GM19023 (cell line): ENCODE measurements around the gene EARS2.

ENCODE experiments used
- ATAC-seq: cut with Tn5 transposase; IDR thresholded peaks from one replicate; pipeline ENCODE4 v1.9.1; 2021; ENCODE audit warnings: mild to moderate bottlenecking, moderate library complexity; ENCODE audit not compliant: unreplicated experiment

Gene EARS2

GRCh38 chr16:23508589-23509440, 48.3 kb downstream of the EARS2 start:
- ATAC-seq: no peak

- ATAC-seq: no peak
Observed at GRCh38 chr16:23506606-23506994, 50.5 kb downstream of the EARS2 start.

GRCh38 chr16:23505671-23506605, 51.2 kb downstream of the EARS2 start:
- no peak for ATAC-seq

GRCh38 chr16:23505180-23505665, 51.9 kb downstream of the EARS2 start:
- peak; percentile 11 for ATAC-seq

GRCh38 chr16:23504453-23505179, 52.5 kb downstream of the EARS2 start:
- peak; percentile 66 for ATAC-seq

- ATAC-seq: no peak
Observed at GRCh38 chr16:23504076-23504452, 53.1 kb downstream of the EARS2 start.

GRCh38 chr16:23502466-23502865, 54.7 kb downstream of the EARS2 start:
- no peak for ATAC-seq

GRCh38 chr16:23501291-23501690, 55.9 kb downstream of the EARS2 start:
- ATAC-seq: no peak

GRCh38 chr16:23500862-23501225, 56.3 kb downstream of the EARS2 start:
- ATAC-seq: no peak

GRCh38 chr16:23500212-23500861, 56.8 kb downstream of the EARS2 start:
- no peak for ATAC-seq

GRCh38 chr16:23499801-23500200, 57.3 kb downstream of the EARS2 start:
- no peak for ATAC-seq

- ATAC-seq: no peak
Observed at GRCh38 chr16:23498863-23499262, 58.3 kb downstream of the EARS2 start.

GRCh38 chr16:23497543-23497868, 59.6 kb downstream of the EARS2 start:
- ATAC-seq: no peak

- ATAC-seq: no peak
Observed at GRCh38 chr16:23496821-23497542, 60.2 kb downstream of the EARS2 start.

GRCh38 chr16:23495671-23496070, 61.5 kb downstream of the EARS2 start:
- ATAC-seq: no peak

GRCh38 chr16:23494188-23494587, 63.0 kb downstream of the EARS2 start:
- ATAC-seq: no peak

- no peak for ATAC-seq
Observed at GRCh38 chr16:23491490-23492391, 65.4 kb downstream of the EARS2 start.

- ATAC-seq: no peak
Observed at GRCh38 chr16:23486480-23486879, 70.7 kb downstream of the EARS2 start.

GRCh38 chr16:23485841-23486240, 71.3 kb downstream of the EARS2 start:
- ATAC-seq: no peak
